AG10803 (cell line): ENCODE measurements around the gene SUGCT.
A peak's percentile ranks its signal among the peaks of the same experiment; 100 is the strongest.

Experiments
- DNase-seq: peaks from one replicate; pipeline ENCODE4 v3.0.0; 2010; ENCODE audit warnings: low read depth
- H3K4me3 ChIP-seq: 2 replicates; pipeline ENCODE4 v1.5.1; 2011; ENCODE audit warnings: mild to moderate bottlenecking, low read length, control low read depth
- TF ChIP-seq, protein P1 (sequence below): conservative IDR thresholded peaks from 2 replicates; pipeline ENCODE4 v1.5.1; 2011; ENCODE audit warnings: mild to moderate bottlenecking, low read length, control low read depth, inconsistent platforms

SUGCT gene

DNA sequence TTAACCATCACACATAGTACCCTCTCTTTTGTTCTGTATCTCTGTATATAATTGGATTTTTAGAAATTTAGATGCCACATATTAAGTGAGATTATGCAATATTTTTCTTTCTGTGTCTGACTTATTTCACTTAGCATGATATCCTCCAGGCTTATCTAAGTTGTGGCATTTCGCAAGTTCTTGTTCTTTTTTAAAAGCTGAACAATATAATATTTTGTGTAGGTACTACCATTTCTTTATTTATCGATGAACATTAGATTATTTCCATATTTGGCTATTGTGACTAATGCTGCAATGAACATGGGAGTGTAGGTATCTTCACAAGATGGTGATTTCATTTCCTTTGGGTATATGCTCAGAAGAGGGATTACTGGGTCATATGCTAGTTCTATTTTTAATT is 295.0 kb downstream of the SUGCT start:
- DNase-seq, result no peak
- H3K4me3 ChIP-seq, result no peak overlapping the region
- TF ChIP-seq, protein P1, sequence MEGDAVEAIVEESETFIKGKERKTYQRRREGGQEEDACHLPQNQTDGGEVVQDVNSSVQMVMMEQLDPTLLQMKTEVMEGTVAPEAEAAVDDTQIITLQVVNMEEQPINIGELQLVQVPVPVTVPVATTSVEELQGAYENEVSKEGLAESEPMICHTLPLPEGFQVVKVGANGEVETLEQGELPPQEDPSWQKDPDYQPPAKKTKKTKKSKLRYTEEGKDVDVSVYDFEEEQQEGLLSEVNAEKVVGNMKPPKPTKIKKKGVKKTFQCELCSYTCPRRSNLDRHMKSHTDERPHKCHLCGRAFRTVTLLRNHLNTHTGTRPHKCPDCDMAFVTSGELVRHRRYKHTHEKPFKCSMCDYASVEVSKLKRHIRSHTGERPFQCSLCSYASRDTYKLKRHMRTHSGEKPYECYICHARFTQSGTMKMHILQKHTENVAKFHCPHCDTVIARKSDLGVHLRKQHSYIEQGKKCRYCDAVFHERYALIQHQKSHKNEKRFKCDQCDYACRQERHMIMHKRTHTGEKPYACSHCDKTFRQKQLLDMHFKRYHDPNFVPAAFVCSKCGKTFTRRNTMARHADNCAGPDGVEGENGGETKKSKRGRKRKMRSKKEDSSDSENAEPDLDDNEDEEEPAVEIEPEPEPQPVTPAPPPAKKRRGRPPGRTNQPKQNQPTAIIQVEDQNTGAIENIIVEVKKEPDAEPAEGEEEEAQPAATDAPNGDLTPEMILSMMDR, result no peak

GRCh38 chr7:40432046-40432445 is 297.2 kb downstream of the SUGCT start:
- H3K4me3 ChIP-seq, result no peak overlapping the region
- TF ChIP-seq, protein P1, result no peak
- no peak for DNase-seq

- TF ChIP-seq, protein P1, result no peak
- peak; percentile 17 for DNase-seq
- H3K4me3 ChIP-seq, result no peak overlapping the region
These were observed 301.9 kb downstream of the SUGCT start for GRCh38 chr7:40436710-40437109.

- TF ChIP-seq, protein P1, result no peak
- DNase-seq, result peak; percentile 92
- no peak overlapping the region for H3K4me3 ChIP-seq
These were observed 302.7 kb downstream of the SUGCT start for GRCh38 chr7:40437498-40437897.

DNA sequence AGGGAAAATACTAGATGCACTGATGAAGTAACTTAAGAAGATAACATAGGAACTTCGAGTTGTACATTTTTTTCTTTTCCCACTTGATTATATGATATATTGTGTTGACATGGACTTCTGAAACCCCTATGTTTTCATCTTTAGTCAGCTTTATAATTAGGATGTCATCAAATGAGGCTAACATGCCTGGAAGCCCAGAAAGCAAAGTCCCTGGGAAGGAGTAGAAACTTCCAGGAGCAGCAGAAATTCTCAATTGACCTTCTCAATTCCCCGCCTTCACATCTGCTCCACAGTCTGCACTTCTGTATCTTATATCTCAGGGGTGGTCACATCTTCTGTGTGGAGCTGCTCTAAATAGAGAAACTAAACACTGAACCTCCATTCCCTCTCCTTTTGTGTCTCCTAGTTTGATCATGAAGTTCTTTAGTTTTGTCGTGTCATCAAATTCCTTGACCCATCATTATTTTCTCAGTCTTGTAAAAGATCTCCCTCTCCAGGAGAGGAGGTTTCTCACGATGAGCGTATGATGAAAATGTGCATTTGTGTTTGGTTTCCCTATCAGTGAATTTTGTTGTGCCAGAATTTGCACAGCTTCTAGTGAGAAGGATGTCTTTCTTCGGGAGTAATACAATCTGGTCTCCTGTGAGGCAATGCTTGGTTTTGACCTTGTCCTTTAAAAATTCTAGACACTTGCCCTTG is 303.3 kb downstream of the SUGCT start:
- no peak overlapping the region for H3K4me3 ChIP-seq
- TF ChIP-seq, protein P1, result no peak
- no peak for DNase-seq

DNA sequence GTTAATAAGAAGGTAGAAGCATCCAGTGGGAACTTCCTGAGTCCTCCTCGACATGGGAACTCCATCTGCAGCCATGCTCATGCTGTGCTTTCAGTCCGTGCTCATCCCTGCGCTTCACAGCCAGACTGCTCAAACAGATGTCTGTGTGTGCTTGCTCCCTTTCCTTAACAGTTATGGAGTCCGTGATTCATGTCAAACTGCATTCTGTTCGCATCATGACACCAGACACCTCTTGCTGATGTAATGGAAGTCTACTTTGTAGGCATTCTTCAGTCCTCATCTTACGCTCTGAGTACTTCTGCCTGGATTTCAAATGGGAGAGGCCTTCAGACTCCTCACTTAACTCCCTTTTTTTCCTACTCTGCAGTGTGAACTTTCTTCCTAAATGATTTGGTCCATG is 304.9 kb downstream of the SUGCT start:
- no peak for DNase-seq
- H3K4me3 ChIP-seq, result no peak overlapping the region
- TF ChIP-seq, protein P1, result no peak

DNA sequence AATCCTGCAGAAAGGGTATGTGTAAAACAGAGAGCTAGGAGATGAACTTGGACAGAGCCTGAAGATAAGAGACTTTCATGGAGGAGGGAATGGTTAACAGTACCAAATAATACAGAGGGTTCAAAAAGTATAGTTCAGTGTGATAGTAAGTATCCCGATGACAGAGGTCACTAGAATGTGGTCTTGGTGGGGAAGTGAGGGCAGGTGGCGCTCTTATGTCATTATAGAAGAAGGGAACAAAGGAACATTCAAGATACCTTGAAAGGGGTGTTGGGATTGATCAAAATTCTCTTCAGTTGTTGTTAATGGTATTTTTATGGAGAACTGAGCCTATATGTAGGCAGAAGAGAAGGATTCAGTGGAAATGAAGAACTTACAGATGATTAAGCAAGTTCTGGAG is 312.5 kb downstream of the SUGCT start:
- TF ChIP-seq, protein P1, result no peak
- DNase-seq, result no peak

More for the DNA sequence above, 312.5 kb downstream of the SUGCT start:
- H3K4me3 ChIP-seq, result no peak overlapping the region
